K562 (cell line): Measurements from ENCODE around the gene TMEM89. TPM values are rescaled to one million over a fixed set of nuclear protein-coding genes. Genes with fewer than 3 reads are reported as not detected.

Experiments
- BCLAF1 ChIP-seq, 2 experiments: fragments of 450-650 bp in 1 of 2; IDR thresholded peaks; 2 replicates each; pipeline ENCODE4 v1.6.1; 2011 to 2017; ENCODE audit warnings: low read depth in 2 of 2, antibody characterized with exemption in 1 of 2, borderline replicate concordance in 1 of 2, low read length in 1 of 2, mild to moderate bottlenecking in 1 of 2, mixed read lengths in 1 of 2; ENCODE audit not compliant: control insufficient read depth in 1 of 2
- BMI1 ChIP-seq: fragments of 150-350 bp; IDR thresholded peaks from 2 replicates; pipeline ENCODE4 v1.6.1; 2014; ENCODE audit warnings: low read length
- CBX2 ChIP-seq: fragments of 200-600 bp; sonication (generic); IDR thresholded peaks from one replicate; pipeline ENCODE4 v1.6.1; 2012; ENCODE audit warnings: mild to moderate bottlenecking, low read length, inconsistent platforms; ENCODE audit not compliant: insufficient read depth, poor library complexity, severe bottlenecking
- CCNT2 ChIP-seq: IDR thresholded peaks from 2 replicates; pipeline ENCODE4 v1.6.1; 2011; ENCODE audit warnings: borderline replicate concordance, low read depth, mild to moderate bottlenecking, moderate library complexity, mixed read lengths, low read length; ENCODE audit not compliant: insufficient read length; ENCODE audit errors: extremely low read depth
- E2F5 ChIP-seq: sonication (generic); formaldehyde crosslinking; IDR thresholded peaks from 2 replicates; pipeline ENCODE4 v1.8.0; 2022; ENCODE audit warnings: mild to moderate bottlenecking, missing genetic modification reagents
- ETS2 ChIP-seq: IDR thresholded peaks from 2 replicates; pipeline ENCODE4 v1.6.1; 2016; ENCODE audit warnings: borderline replicate concordance, missing genetic modification characterization, mild to moderate bottlenecking, moderate library complexity, missing compliant biosample characterization; ENCODE audit not compliant: poor library complexity, severe bottlenecking
- GTF2E2 ChIP-seq: fragments of 200-800 bp; sonication (Bioruptor generic); IDR thresholded peaks from 2 replicates; pipeline ENCODE4 v1.6.1; 2016; ENCODE audit warnings: missing genetic modification characterization, missing compliant biosample characterization
- HES1 ChIP-seq: fragments of 450-650 bp; IDR thresholded peaks from 2 replicates; pipeline ENCODE4 v1.6.1; 2016; ENCODE audit warnings: low read depth, mild to moderate bottlenecking, moderate library complexity
- HMGXB4 ChIP-seq: sonication (generic); formaldehyde crosslinking; IDR thresholded peaks from 2 replicates; pipeline ENCODE4 v1.8.1; 2023; ENCODE audit warnings: mild to moderate bottlenecking, missing genetic modification reagents
- L3MBTL2 ChIP-seq: fragments of 450-650 bp; IDR thresholded peaks from 2 replicates; pipeline ENCODE4 v1.6.1; 2016; ENCODE audit warnings: mild to moderate bottlenecking, moderate library complexity
- POLR2B ChIP-seq: fragments of 450-650 bp; IDR thresholded peaks from 2 replicates; pipeline ENCODE4 v1.6.1; 2018; ENCODE audit warnings: low read depth; ENCODE audit not compliant: partially characterized antibody
- POLR3G ChIP-seq: IDR thresholded peaks from 2 replicates; pipeline ENCODE4 v1.6.1; 2011; ENCODE audit not compliant: insufficient read length, insufficient replicate concordance; ENCODE audit errors: extremely low read depth
- RBM34 ChIP-seq: fragments of 200-400 bp; formaldehyde crosslinking; IDR thresholded peaks from 2 replicates; pipeline ENCODE4 v1.6.1; 2018; ENCODE audit warnings: low read length, borderline replicate concordance; ENCODE audit not compliant: insufficient read depth
- SAFB ChIP-seq: fragments of 200-400 bp; formaldehyde crosslinking; IDR thresholded peaks from 2 replicates; pipeline ENCODE4 v1.6.1; 2017; ENCODE audit warnings: low read depth, low read length, borderline replicate concordance
- SIN3A ChIP-seq, 2 experiments: fragments of 150-350 bp in 1 of 2; IDR thresholded peaks; 2 replicates each; pipeline ENCODE4 v1.6.1; 2011 to 2016; ENCODE audit warnings: borderline replicate concordance in 2 of 2, low read depth in 2 of 2, low read length in 2 of 2, mild to moderate bottlenecking in 2 of 2, moderate library complexity in 2 of 2; ENCODE audit not compliant: control insufficient read depth in 1 of 2
- ZNF24 ChIP-seq: fragments of 450-650 bp; IDR thresholded peaks from 2 replicates; pipeline ENCODE4 v1.6.1; 2016
- ZNF395 ChIP-seq: fragments of 200-800 bp; sonication (Bioruptor generic); IDR thresholded peaks from 2 replicates; pipeline ENCODE4 v1.6.1; 2017; ENCODE audit warnings: missing genetic modification characterization, missing compliant biosample characterization
- ZNF41 ChIP-seq: fragments of 250-450 bp; sonication (Bioruptor Pico); conservative IDR thresholded peaks from 2 replicates; pipeline ENCODE4 v1.4.0; 2020; ENCODE audit warnings: mild to moderate bottlenecking
- polyA plus RNA-seq, 8 experiments: library from polyadenylated mRNA; depleted of rRNA in 4 of 8; stranded (reverse) in 5 of 8; unstranded in 3 of 8; fragments of >200 nt; fragmentation: Nextera tagmentation in 2 of 8; fragmentation: Illumina TruSeq in 1 of 8; extraction: Ambion mirVana in 2 of 8; extraction: Trizol in 1 of 8; gene quantifications; 2 replicates each; pipeline versions ENCODE4 v1.2.1 to v1.2.3, GENCODE V29; 2011 to 2014; ENCODE audit warnings: inconsistent platforms in 1 of 8, missing spikeins in 1 of 8
- total RNA-seq, 7 experiments: library from RNA; depleted of rRNA in 6 of 7; stranded (reverse); fragments of >200 nt in 6 of 7; fragmentation: Illumina TruSeq in 2 of 7; extraction: Trizol in 2 of 7; gene quantifications; 2 replicates each; pipeline versions ENCODE4 v1.2.1 to v1.2.3, GENCODE V29; 2011 to 2021; ENCODE audit warnings: low replicate concordance in 1 of 7

The TMEM89 gene
- total and polyA plus RNA-seq, 9 of the 15 experiments (the other 6 are each of a cell fraction or from before 2014, with no cell fraction given): not detected

- TF ChIP-seq BCLAF1 (IDR thresholded peaks at IDR 0.05; ENCODE audit: borderline replicate concordance in 1 of 2, control insufficient read depth in 1 of 2, low read depth in 2 of 2, low read length in 1 of 2) (no peak), SAFB (no peak), ZNF41 (no peak), E2F5 (CRISPR knock-in tag) (no peak), ZNF395 (CRISPR knock-in tag) (0 out of 2 replicates have a peak, but pooled peaks have one; percentile 40), POLR2B (no peak), GTF2E2 (tag) (no peak), HES1 (no peak), CCNT2 (peak; percentile 70), CBX2 (no peak), SIN3A (IDR thresholded peaks at IDR 0.05; ENCODE audit: borderline replicate concordance in 2 of 2, control insufficient read depth in 1 of 2, low read depth in 2 of 2, low read length in 2 of 2) (peak; percentile 40 to 82; a peak in 2 of 4 replicates), HMGXB4 (CRISPR knock-in tag) (no peak), L3MBTL2 (0 out of 2 replicates have a peak, but pooled peaks have one; percentile 31), POLR3G (no peak), ZNF24 (no peak), ETS2 (no peak), BMI1 (no peak), RBM34 (no peak)
These were observed 13.9 kb upstream of the TMEM89 start, which contains the start of gene SLC26A6 (continued) for GRCh38 chr3:48635222-48636021.
